PFSK-1 (cell line): ENCODE data around the gene GPATCH8.

Source experiments
- SIN3A ChIP-seq: IDR thresholded peaks from 2 replicates; pipeline ENCODE4 v1.6.1; 2012; ENCODE audit warnings: mild to moderate bottlenecking, low read length, moderate library complexity, borderline replicate concordance; ENCODE audit not compliant: insufficient read depth
- TAF1 ChIP-seq: IDR thresholded peaks from 2 replicates; pipeline ENCODE4 v1.6.1; 2012; ENCODE audit warnings: low read length, control low read depth, borderline replicate concordance; ENCODE audit not compliant: insufficient read depth
- TF ChIP-seq, protein P1 (sequence below), 2 experiments: IDR thresholded peaks; 2 replicates each; pipeline versions ENCODE4 v1.6.1 to v1.8.0; 2011 to 2012; ENCODE audit warnings: low read depth in 2 of 2, low read length in 2 of 2, control low read depth in 1 of 2, inconsistent platforms in 1 of 2, mild to moderate bottlenecking in 1 of 2, moderate library complexity in 1 of 2; ENCODE audit not compliant: insufficient read depth in 1 of 2

DNA sequence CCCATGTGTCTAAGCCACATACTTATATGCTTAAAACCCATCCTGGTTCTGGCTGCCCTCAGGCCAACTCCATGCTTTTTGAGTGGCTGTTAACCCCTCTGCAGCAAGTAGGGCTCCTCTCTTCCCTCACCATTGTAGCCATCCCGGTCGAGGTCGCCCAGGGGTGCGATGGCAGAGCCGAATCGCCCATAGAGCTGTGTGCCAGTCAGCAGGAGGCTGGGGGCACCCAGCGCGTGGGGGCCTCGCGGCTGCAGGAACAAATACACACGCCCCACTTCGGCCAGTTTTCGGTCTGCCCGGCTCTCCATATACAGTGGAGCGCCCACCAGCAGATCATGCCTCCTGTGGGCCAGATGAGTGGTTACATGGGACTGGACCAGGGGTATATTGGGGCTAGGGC is 119.8 kb downstream of the GPATCH8 start:
- no peak for TF ChIP-seq TAF1
- no peak for TF ChIP-seq SIN3A
- TF ChIP-seq, protein P1, sequence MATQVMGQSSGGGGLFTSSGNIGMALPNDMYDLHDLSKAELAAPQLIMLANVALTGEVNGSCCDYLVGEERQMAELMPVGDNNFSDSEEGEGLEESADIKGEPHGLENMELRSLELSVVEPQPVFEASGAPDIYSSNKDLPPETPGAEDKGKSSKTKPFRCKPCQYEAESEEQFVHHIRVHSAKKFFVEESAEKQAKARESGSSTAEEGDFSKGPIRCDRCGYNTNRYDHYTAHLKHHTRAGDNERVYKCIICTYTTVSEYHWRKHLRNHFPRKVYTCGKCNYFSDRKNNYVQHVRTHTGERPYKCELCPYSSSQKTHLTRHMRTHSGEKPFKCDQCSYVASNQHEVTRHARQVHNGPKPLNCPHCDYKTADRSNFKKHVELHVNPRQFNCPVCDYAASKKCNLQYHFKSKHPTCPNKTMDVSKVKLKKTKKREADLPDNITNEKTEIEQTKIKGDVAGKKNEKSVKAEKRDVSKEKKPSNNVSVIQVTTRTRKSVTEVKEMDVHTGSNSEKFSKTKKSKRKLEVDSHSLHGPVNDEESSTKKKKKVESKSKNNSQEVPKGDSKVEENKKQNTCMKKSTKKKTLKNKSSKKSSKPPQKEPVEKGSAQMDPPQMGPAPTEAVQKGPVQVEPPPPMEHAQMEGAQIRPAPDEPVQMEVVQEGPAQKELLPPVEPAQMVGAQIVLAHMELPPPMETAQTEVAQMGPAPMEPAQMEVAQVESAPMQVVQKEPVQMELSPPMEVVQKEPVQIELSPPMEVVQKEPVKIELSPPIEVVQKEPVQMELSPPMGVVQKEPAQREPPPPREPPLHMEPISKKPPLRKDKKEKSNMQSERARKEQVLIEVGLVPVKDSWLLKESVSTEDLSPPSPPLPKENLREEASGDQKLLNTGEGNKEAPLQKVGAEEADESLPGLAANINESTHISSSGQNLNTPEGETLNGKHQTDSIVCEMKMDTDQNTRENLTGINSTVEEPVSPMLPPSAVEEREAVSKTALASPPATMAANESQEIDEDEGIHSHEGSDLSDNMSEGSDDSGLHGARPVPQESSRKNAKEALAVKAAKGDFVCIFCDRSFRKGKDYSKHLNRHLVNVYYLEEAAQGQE (IDR thresholded peaks at IDR 0.05; ENCODE audit: insufficient read depth in 1 of 2, low read depth in 2 of 2, low read length in 2 of 2): no peak
